Aorta (tissue), 5 donors: Measurements from ENCODE around the gene ME3. TPM values are rescaled to one million over a fixed set of nuclear protein-coding genes. Genes with fewer than 3 reads are reported as not detected.
"Not testable (repeated sequence)": the region's sequence is repeated elsewhere in the genome, so short reads cannot be mapped to it uniquely, and the experiment has no call there.

Experiments
- ATAC-seq: fragments of 200-7000 bp; cut with Tn5 transposase; one replicate; pipeline ENCODE4 v1.9.1; 2022; ENCODE audit warnings: moderate library complexity; ENCODE audit not compliant: low FRiP score
- DNase-seq, 2 donors: peaks; one replicate each; pipeline ENCODE4 v3.0.0-alpha.2; 2020
- H3K27ac ChIP-seq, 2 donors: one replicate each; pipeline ENCODE4 v1.5.1; 2013; ENCODE audit warnings: low read length in 2 of 2, mild to moderate bottlenecking in 2 of 2, moderate library complexity in 2 of 2, control low read depth in 1 of 2, inconsistent platforms in 1 of 2, low read depth in 1 of 2
- H3K27me3 ChIP-seq, 2 donors: one replicate each; pipeline ENCODE4 v1.6.1; 2013; ENCODE audit warnings: control low read depth in 1 of 2, low read length in 1 of 2, mild to moderate bottlenecking in 1 of 2, moderate library complexity in 1 of 2; ENCODE audit not compliant: insufficient read depth in 2 of 2, control insufficient read depth in 1 of 2
- H3K36me3 ChIP-seq, 2 donors: one replicate each; pipeline ENCODE4 v1.6.1; 2013; ENCODE audit warnings: control low read depth in 1 of 2, low read length in 1 of 2, mild to moderate bottlenecking in 1 of 2; ENCODE audit not compliant: insufficient read depth in 2 of 2, control insufficient read depth in 1 of 2
- H3K4me1 ChIP-seq, 2 donors: one replicate each; pipeline ENCODE4 v1.6.1; 2013; ENCODE audit warnings: low read length in 2 of 2, control low read depth in 1 of 2, mild to moderate bottlenecking in 1 of 2, moderate library complexity in 1 of 2; ENCODE audit not compliant: insufficient read depth in 2 of 2, control insufficient read depth in 1 of 2
- H3K4me3 ChIP-seq, 2 donors: one replicate each; pipeline ENCODE4 v1.5.1; 2013; ENCODE audit warnings: low read length in 2 of 2, control low read depth in 1 of 2, mild to moderate bottlenecking in 1 of 2
- H3K9me3 ChIP-seq: one replicate; pipeline ENCODE4 v1.6.1; 2013; ENCODE audit warnings: mild to moderate bottlenecking, low read length; ENCODE audit not compliant: control insufficient read depth
- WGBS, 2 donors: extraction: QIAGEN DNeasy Blood & Tissue Kit; methylation state at CpG; one replicate each; pipeline ENCODE4 v1.1.7; 2013; 5-methylcytosine and 5-hydroxymethylcytosine counted together
- intact Hi-C, 2 donors: fragments of 100-400 bp; cut with DNase I; formaldehyde crosslinking; loops; one replicate each; pipeline versions ENCODE4 v1.14.2 to v1.15.0; 2022
- polyA plus RNA-seq, 2 donors: library from polyadenylated mRNA; stranded (reverse); fragments of 200-250 nt; gene quantifications; one replicate each; pipeline ENCODE4 v1.2.3, GENCODE V29; 2013
- total RNA-seq, 2 donors: library from RNA; stranded (reverse); fragmentation: NEBNext Ultra II Directional; extraction: Animal tissue kit (Norgen Biotek cat#: 25700); gene quantifications; one replicate each; pipeline ENCODE4 v1.2.1, GENCODE V29; 2021
- donor health status: healthy with polysubstance abuse.
- donor health status: Bipolar disorder and iron deficiency.
- donor health status: DM: no; HTN: no; CAD: no.
- donor health status: DM: no; HTN: no; CAD: no.
- donor health status: DM: yes; HTN: yes; CAD: no.

ME3 gene
- total and polyA plus RNA-seq, 4 donors = 9.5 to 41.0 (median 28.6) TPM

DNA sequence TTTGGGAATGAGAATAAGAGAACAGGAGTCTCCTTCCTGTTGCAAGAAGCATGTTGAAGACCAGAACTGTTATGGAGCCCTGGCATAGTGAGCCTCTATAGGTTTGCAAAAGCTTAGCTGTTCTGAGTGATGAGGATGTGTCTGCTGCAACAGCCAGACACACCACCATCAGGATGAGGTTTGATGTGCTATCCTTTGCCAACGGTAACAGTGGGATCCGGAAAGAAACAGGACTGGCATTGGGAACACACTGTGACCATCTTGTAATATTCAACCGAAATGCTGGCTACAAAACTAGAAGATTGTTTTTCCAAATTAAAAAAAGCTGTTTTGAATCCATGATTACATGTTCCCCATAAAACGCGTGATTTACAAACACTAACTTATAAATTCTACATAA is 117.0 kb downstream of the ME3 start:
- Histone ChIP-seq H3K9me3 (no peaks in the 10 kb centered on the region), H3K27me3 (no peaks in the 10 kb centered on the region), H3K36me3 (peaks cover 0 to 3% of the 10 kb centered on the region in 2 donors), H3K27ac (no peak overlapping the region), H3K4me3 (no peak overlapping the region), H3K4me1 (peaks cover 2 to 5% of the 10 kb centered on the region in 2 donors)
- DNase-seq (no peak), ATAC-seq (no peak)
- 71 to 83% methylated on average over 5 of the region's 5 CpGs for WGBS, 2 donors
- intact Hi-C loops = no loop called here

GRCh38 chr11:86553265-86553664 is 119.2 kb downstream of the ME3 start:
- H3K27ac ChIP-seq = no peak overlapping the region

DNA sequence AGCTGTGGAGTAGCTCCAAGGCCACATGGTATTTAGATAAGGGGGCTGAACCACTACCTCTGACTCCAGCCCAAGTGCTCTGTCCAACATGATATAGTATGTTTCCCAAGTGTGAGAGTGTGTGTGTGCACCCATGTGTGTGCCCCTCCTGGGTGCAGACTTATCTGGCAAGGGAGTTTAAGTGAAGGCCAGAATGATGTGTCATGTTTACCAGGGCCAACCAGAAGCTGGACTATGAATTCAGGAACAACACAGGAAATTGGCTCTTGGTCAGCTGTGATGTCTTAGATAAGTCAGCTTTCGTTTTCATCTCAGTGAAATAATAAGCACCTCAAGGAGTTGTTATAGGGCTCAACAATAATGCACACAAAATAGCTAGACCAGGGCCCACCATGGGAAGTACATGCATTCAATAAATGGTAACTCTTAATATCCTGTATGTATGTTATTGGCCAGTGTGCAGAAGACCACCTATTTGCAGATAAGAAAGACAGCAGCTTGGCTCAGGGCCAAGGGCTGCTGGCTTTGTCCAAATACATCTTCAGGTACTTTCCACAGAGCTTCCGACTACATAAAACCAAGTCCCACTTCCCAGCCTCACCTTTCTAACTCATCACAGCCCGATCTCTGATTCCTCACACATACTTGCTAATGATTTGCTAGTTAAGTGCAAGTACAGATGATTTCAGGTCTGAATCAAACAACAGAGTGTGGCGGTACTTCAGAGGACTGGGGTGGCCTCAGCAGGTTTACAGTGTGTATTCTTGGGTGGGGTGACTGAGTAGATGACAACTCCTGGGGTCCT is 120.9 kb downstream of the ME3 start:
- intact Hi-C loops = no loop called here
- DNase-seq (no peak), ATAC-seq (peak; percentile 20)
- 65 to 68% methylated on average over 4 of the region's 4 CpGs for WGBS, 2 donors
- peak overlapping the region in 1 of 2 donors; percentile 83 for H3K27ac ChIP-seq
- H3K27me3 ChIP-seq = no peaks in the 10 kb centered on the region
- no peak overlapping the region for H3K4me3 ChIP-seq
- no peaks in the 10 kb centered on the region for H3K36me3 ChIP-seq
- H3K9me3 ChIP-seq = no peaks in the 10 kb centered on the region
- peaks cover 10 to 15% of the 10 kb centered on the region in 2 donors for H3K4me1 ChIP-seq

More at GRCh38 chr11:86553265-86553664, 119.2 kb downstream of the ME3 start:
- ATAC-seq (no peak), DNase-seq (no peak)
- no peak overlapping the region for H3K4me3 ChIP-seq
- no peaks in the 10 kb centered on the region for H3K27me3 ChIP-seq
- no peaks in the 10 kb centered on the region for H3K9me3 ChIP-seq
- WGBS, 2 donors = 91 to 94% methylated on average over 4 of the region's 4 CpGs
- intact Hi-C loops = no loop called here
- H3K36me3 ChIP-seq = peaks cover 0 to 3% of the 10 kb centered on the region in 2 donors
- H3K4me1 ChIP-seq = peaks cover 5 to 10% of the 10 kb centered on the region in 2 donors

DNA sequence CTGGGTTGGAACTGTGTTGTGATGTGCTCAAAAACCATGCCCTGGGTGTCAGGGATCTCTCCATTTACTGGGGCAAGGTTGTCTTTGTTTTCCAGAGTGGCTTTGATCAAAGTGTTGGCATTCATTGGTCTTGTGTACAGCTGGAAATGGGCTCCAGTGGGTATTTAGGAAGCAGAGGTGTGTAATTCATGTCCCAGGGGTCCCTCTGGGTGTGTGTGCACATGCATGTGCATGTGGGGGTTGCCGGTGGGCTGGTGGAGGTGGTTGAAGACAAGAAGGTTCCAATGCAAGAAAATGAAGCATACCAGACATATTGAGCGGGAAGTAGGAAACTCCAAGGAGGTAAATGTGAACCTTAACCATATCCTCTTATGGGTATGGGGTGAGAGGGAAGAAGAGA is 121.7 kb downstream of the ME3 start:
- no peaks in the 10 kb centered on the region for H3K27me3 ChIP-seq
- DNase-seq (no peak), ATAC-seq (no peak)
- H3K4me1 ChIP-seq = peaks cover 10 to 15% of the 10 kb centered on the region in 2 donors
- H3K36me3 ChIP-seq = no peaks in the 10 kb centered on the region
- intact Hi-C loops = no loop called here
- H3K4me3 ChIP-seq = no peak overlapping the region
- H3K9me3 ChIP-seq = no peaks in the 10 kb centered on the region
- WGBS, 2 donors = 97 to 98% methylated on average over 2 of the region's 2 CpGs
- peak overlapping the region in 1 of 2 donors; percentile 26 for H3K27ac ChIP-seq

DNA sequence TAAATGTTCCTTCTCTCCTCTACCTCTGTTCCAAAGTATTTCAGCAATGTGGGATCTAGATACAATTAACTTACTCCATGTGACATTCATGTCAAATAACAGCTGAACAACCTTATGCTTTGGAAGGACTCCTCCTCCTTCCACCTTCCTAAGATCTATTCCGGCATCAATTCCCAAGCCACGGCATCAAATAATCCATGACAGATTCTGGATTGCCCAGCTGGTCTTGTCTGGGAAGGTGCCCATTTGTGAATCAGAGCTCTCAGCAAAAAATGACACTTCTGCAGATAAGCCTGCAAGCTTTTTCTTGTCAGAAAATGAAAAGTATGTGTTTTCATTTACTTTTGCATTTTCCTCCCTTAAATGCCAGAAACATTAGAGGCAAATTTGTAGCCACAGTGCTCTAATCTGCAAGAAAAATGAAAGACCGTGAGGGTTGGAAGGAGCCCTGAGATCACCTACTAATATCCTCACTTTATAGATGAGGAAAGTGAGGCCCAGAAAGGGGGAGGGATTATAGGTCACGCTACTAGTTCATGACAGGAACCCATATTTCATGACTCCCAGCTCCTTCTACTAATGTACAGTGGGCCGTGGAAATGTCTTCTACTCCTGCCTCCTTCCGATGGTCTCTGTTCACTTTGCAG is 124.0 kb downstream of the ME3 start:
- H3K4me3 ChIP-seq = no peak overlapping the region
- peak overlapping the region; percentile 74 to 87 for H3K27ac ChIP-seq
- no peaks in the 10 kb centered on the region for H3K9me3 ChIP-seq
- WGBS, 2 donors = 18 to 22% methylated on average over 6 of the region's 6 CpGs
- H3K36me3 ChIP-seq = no peaks in the 10 kb centered on the region
- no peaks in the 10 kb centered on the region for H3K27me3 ChIP-seq
- peaks cover 10 to 15% of the 10 kb centered on the region in 2 donors for H3K4me1 ChIP-seq
- ATAC-seq (peak; percentile 9), DNase-seq (no peak)
- intact Hi-C loops = no loop called here

DNA sequence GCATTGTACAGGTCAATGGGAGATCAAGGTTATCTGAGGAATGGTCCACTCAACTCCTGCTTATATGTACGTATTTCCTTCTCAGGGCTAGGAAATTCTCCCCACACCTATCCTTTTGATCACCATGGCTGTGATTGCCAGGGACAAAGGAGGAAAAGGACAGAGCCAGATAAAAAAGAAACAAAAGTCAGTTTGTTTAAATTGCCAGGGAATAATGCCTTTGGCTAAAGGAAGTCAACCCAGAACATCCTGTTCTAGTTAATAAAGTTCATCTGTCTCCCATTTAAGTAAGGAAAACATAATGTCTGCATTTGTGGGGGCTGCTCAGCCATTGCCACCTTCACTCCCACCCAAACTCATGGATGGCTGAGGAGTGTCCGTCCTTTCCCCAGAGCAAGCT is 124.7 kb downstream of the ME3 start:
- intact Hi-C loops = no loop called here
- peaks cover 10 to 15% of the 10 kb centered on the region in 2 donors for H3K4me1 ChIP-seq
- DNase-seq = no peak
- H3K4me3 ChIP-seq = no peak overlapping the region
- peak; percentile 34 for ATAC-seq
- WGBS, 2 donors = 26 to 46% methylated on average over 2 of the region's 2 CpGs
- H3K27me3 ChIP-seq = no peaks in the 10 kb centered on the region
- no peaks in the 10 kb centered on the region for H3K36me3 ChIP-seq
- H3K27ac ChIP-seq = peak overlapping the region; percentile 87 to 94
- H3K9me3 ChIP-seq = no peaks in the 10 kb centered on the region

- H3K36me3 ChIP-seq, H3K4me1 ChIP-seq, H3K27me3 ChIP-seq, H3K9me3 ChIP-seq, ATAC-seq, DNase-seq, intact Hi-C loops, H3K4me3 ChIP-seq, H3K27ac ChIP-seq: not testable (repeated sequence)
- WGBS, 2 donors = 94 to 96% methylated on average over 3 of the region's 3 CpGs
These were observed 131.1 kb downstream of the ME3 start for GRCh38 chr11:86541299-86541698.

- Histone ChIP-seq H3K27ac (no peak overlapping the region), H3K4me3 (no peak overlapping the region), H3K36me3 (no peaks in the 10 kb centered on the region), H3K9me3 (no peaks in the 10 kb centered on the region), H3K27me3 (no peaks in the 10 kb centered on the region), H3K4me1 (no peaks in the 10 kb centered on the region)
- DNase-seq (no peak), ATAC-seq (no peak)
- 93 to 95% methylated on average over 3 of the region's 3 CpGs for WGBS, 2 donors
- intact Hi-C loops = no loop called here
These were observed 134.2 kb downstream of the ME3 start for GRCh38 chr11:86538223-86538548.
